ENCODE results near the gene PTPRT. TPM values are rescaled to one million over a fixed set of nuclear protein-coding genes. Genes with fewer than 3 reads are reported as not detected.

PTPRT gene
- total RNA-seq, 1 experiment from 2014 or later = 0.93 TPM

GRCh38 chr20:42628683-42629082, 561.0 kb downstream of the PTPRT start:
- Histone ChIP-seq H3K4me1 (no peaks in the 10 kb centered on the region), H3K36me3 (no peaks in the 10 kb centered on the region), H3K27me3 (peaks cover 7% of the 10 kb centered on the region; the same call in 1 of the 2 replicates), H3K4me3 (no peak overlapping the region), H3K27ac (no peak overlapping the region), H3K9me3 (replicated peaks) (no peaks in the 10 kb centered on the region)
- no peak for DNase-seq

DNA sequence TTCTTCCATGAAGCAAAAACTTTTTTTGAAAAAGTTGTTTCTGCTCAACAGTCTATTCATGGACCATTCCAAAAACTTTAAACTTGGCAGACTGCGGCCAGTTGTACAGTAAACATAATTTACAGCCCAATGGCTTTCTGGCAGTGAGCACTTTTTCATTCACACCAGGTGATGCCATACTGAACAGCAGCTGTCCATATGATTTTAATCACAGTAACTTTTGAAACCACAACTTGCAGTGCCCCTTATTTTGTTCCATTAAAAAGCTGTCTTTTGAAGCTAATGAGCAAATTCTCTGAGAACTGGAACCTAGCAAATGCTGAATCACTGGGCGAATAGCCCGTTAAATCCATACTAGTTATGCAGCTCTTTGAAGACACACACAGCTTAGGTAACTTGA, 576.6 kb downstream of the PTPRT start:
- peak; percentile 67 to 86 for DNase-seq
- Histone ChIP-seq H3K4me1 (peaks cover 17% of the 10 kb centered on the region), H3K9me3 (replicated peaks) (0 out of 2 replicates have a peak, but pooled peaks cover 7% of the 10 kb centered on the region), H3K27ac (peak overlapping the region; percentile 69), H3K36me3 (no peaks in the 10 kb centered on the region), H3K4me3 (no peak overlapping the region), H3K27me3 (no peaks in the 10 kb centered on the region)

GRCh38 chr20:42611889-42612837, 577.5 kb downstream of the PTPRT start:
- Histone ChIP-seq H3K4me1 (peaks cover 17% of the 10 kb centered on the region), H3K36me3 (no peaks in the 10 kb centered on the region), H3K27ac (peak overlapping the region; percentile 69), H3K4me3 (no peak overlapping the region), H3K9me3 (replicated peaks) (0 out of 2 replicates have a peak, but pooled peaks cover 7% of the 10 kb centered on the region), H3K27me3 (no peaks in the 10 kb centered on the region; the same call in 1 of the 2 replicates)
- peak; percentile 75 to 86 for DNase-seq

DNA sequence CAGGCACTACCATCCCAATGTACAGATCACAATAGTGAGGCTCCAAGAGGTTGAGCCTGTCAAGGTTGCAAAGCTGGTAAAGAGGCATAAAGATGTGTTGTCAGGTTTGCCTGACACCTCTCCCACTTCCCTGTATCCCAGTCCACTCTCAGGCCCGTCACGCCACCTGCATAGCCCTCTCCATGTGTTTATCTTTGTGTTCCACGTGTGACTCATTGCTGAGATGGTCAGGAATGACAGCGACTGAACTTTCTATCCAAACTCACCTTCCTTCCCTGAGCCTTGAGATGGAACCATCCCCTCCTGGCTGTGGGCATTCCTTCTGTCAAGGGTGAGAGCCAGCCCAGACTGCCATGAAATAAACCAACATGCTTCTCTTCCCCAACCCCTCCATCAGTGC, 578.3 kb downstream of the PTPRT start:
- Histone ChIP-seq H3K36me3 (no peaks in the 10 kb centered on the region), H3K9me3 (replicated peaks) (0 out of 2 replicates have a peak, but pooled peaks cover 7% of the 10 kb centered on the region), H3K4me1 (peaks cover 17% of the 10 kb centered on the region), H3K27ac (peak overlapping the region; percentile 69), H3K4me3 (no peak overlapping the region), H3K27me3 (no peaks in the 10 kb centered on the region; the same call in 1 of the 2 replicates)
- no peak for DNase-seq

DNA sequence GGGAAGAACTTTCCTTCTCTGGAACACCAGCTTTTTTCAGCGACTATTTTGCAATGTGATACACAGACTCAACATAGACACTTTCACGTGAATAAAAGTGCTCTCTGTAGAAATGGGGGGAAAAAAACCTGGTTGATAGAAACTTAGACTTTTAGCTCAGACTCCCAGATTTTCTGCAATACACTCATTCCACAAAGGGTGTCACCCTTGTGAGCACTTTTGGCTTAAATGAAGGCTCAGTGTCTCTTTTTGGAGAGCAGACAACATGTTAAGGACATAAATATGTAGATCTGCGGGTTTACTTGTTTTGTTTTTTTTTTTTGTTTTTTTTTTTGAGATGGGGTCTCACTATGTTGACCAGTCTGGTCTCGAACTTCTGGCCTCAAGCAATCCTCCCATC, 579.6 kb downstream of the PTPRT start:
- no peak overlapping the region for H3K4me3 ChIP-seq
- no peaks in the 10 kb centered on the region; the same call in 1 of the 2 replicates for H3K27me3 ChIP-seq
- H3K36me3 ChIP-seq = no peaks in the 10 kb centered on the region
- peaks cover 17% of the 10 kb centered on the region for H3K4me1 ChIP-seq
- 0 out of 2 replicates have a peak, but pooled peaks cover 7% of the 10 kb centered on the region for H3K9me3 ChIP-seq (replicated peaks)
- no peak overlapping the region for H3K27ac ChIP-seq
- no peak for DNase-seq

DNA sequence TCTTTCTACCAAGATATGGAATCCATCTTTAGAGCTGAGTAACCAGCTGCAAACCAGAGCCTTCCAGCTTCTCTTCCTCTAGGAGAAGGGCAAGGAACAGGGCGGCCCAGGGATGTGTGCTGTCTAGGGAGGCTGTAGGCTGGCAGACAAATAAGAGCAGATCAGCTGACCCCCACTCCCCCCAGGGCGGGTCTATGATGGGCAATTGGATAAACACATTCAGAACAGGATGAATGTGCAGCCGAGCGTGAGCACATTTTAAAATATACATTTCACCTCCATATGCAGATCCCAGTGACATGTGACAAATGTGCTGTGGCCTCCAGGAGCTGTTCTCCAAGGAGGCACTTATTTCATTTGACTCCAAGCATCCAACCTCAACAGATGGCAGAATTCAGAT, 580.1 kb downstream of the PTPRT start:
- Histone ChIP-seq H3K27ac (no peak overlapping the region), H3K27me3 (no peaks in the 10 kb centered on the region; the same call in 1 of the 2 replicates), H3K4me1 (peaks cover 17% of the 10 kb centered on the region), H3K36me3 (no peaks in the 10 kb centered on the region), H3K4me3 (no peak overlapping the region), H3K9me3 (replicated peaks) (0 out of 2 replicates have a peak, but pooled peaks cover 7% of the 10 kb centered on the region)
- DNase-seq = peak in 1 of 2 experiments; percentile 25

DNA sequence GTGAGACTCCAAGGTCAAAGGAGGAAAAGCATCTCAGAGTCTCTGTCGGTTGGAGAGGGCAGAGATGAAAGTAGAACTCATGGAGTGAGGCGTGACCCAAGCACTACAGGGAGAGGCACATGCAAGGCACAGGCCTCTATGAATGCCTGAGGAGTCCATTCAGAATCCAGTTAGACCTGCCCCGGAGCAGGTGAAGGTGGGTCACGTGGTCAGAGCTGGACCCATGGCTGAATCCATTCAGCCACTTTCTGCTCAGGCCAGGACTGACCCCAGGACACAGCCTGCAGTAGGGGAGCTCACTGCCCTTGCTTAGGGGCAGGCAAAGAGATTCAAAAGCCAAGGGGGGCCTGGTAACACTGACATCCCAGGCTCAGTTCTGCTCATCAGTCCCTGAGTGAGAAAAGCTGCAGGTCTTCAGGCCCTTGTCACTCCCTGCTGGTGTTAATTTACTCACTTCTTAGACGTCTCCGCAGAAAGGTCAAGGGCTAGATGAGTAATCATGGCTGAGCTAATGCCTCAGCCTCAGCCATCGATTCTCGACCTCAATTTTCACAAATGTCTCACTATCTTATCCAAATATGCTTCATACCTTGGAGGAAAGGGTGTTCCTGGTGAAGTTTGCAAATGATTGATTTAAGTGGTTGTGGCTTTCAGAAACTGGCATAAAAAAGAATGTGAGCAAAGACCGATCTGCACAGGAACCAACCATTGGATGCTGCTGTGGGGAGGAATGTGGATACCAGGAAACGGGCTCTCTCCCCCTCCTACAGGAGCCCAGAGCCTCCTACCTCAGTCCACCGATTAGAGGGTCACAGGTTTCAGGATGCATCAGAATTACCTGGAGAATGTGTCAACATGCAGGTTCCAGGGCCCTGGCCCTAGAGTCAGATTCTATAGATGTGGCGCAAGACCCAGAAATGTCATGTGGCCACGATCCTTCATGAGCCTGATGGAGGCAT, 584.4 kb downstream of the PTPRT start:
- Histone ChIP-seq H3K36me3 (no peaks in the 10 kb centered on the region), H3K27ac (no peak overlapping the region), H3K27me3 (no peaks in the 10 kb centered on the region; the same call in 1 of the 2 replicates), H3K9me3 (replicated peaks) (no peaks in the 10 kb centered on the region), H3K4me1 (no peaks in the 10 kb centered on the region), H3K4me3 (no peak overlapping the region)
- DNase-seq = no peak

GRCh38 chr20:42603655-42604054, 586.1 kb downstream of the PTPRT start:
- no peak for DNase-seq
- H3K27ac ChIP-seq = no peak overlapping the region
- H3K4me1 ChIP-seq = no peaks in the 10 kb centered on the region
- no peak overlapping the region for H3K4me3 ChIP-seq
- no peaks in the 10 kb centered on the region; the same call in 1 of the 2 replicates for H3K27me3 ChIP-seq
- H3K9me3 ChIP-seq (replicated peaks) = no peaks in the 10 kb centered on the region
- no peaks in the 10 kb centered on the region for H3K36me3 ChIP-seq

DNA sequence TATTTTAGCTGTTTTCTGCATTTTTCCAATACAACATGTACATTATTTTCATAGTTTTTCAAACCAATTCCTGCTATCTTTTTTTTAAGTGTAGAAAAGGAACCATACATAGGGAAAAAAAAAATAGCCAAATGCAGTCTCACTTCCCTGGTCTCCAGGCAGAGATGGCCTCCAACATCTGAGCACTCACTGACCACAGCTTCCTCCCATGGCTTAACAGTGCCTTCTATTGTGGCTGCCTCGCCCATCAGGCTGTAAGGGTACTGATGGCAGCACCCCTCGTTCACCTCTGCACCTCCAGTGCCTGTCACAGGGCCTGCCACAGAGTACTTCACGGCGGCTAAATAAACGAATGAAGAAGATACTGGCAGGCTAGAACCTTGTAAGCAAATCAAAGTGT, 591.1 kb downstream of the PTPRT start:
- peaks cover 5% of the 10 kb centered on the region; the same call in 1 of the 2 replicates for H3K27me3 ChIP-seq
- no peaks in the 10 kb centered on the region for H3K9me3 ChIP-seq (replicated peaks)
- no peaks in the 10 kb centered on the region for H3K36me3 ChIP-seq
- peak in 1 of 2 experiments; percentile 49 for DNase-seq
- peaks cover 11% of the 10 kb centered on the region for H3K4me1 ChIP-seq
- H3K27ac ChIP-seq = no peak overlapping the region
- no peak overlapping the region for H3K4me3 ChIP-seq

GRCh38 chr20:42595625-42596024, 594.1 kb downstream of the PTPRT start:
- DNase-seq = no peak

GRCh38 chr20:42594659-42595058, 595.0 kb downstream of the PTPRT start:
- no peaks in the 10 kb centered on the region for H3K9me3 ChIP-seq (replicated peaks)
- H3K27me3 ChIP-seq = peaks cover 5% of the 10 kb centered on the region; the same call in 1 of the 2 replicates

More at GRCh38 chr20:42595625-42596024, 594.1 kb downstream of the PTPRT start:
- Histone ChIP-seq H3K4me3 (no peak overlapping the region), H3K36me3 (no peaks in the 10 kb centered on the region), H3K9me3 (replicated peaks) (no peaks in the 10 kb centered on the region), H3K27ac (no peak overlapping the region), H3K27me3 (peaks cover 5% of the 10 kb centered on the region; the same call in 1 of the 2 replicates), H3K4me1 (peaks cover 13% of the 10 kb centered on the region)

DNA sequence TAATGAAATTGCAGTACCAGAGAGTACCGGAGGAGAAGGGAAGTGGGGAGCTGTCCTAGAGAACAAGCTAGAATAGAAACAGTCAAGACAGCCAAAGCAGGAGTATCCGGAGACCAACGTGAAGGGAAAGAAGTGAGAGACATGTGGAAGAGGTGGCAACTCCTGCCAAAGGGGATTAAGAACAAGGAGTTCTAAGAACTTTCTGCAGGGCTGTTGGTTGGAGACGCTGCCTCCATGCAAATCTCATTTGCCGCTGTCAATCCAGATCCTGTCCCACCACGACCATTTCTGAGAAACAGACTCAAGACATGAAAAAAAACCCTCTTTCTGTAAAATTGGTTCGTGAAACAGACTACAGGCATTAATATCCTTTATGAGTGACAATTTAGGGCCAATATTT, 595.7 kb downstream of the PTPRT start:
- no peaks in the 10 kb centered on the region for H3K9me3 ChIP-seq (replicated peaks)
- H3K4me3 ChIP-seq = no peak overlapping the region
- H3K4me1 ChIP-seq = peaks cover 13% of the 10 kb centered on the region
- H3K27ac ChIP-seq = no peak overlapping the region
- DNase-seq = peak in 1 of 2 experiments; percentile 60
- no peaks in the 10 kb centered on the region for H3K36me3 ChIP-seq
- peaks cover 5% of the 10 kb centered on the region; the same call in 1 of the 2 replicates for H3K27me3 ChIP-seq

More at GRCh38 chr20:42594659-42595058, 595.0 kb downstream of the PTPRT start:
- H3K4me3 ChIP-seq = no peak overlapping the region
- peaks cover 13% of the 10 kb centered on the region for H3K4me1 ChIP-seq
- no peak overlapping the region for H3K27ac ChIP-seq
- no peak for DNase-seq
- H3K36me3 ChIP-seq = no peaks in the 10 kb centered on the region

GRCh38 chr20:42589976-42590639, 599.6 kb downstream of the PTPRT start:
- DNase-seq = no peak
- Histone ChIP-seq H3K4me3 (no peak overlapping the region), H3K36me3 (no peaks in the 10 kb centered on the region), H3K27ac (no peak overlapping the region), H3K9me3 (replicated peaks) (no peaks in the 10 kb centered on the region), H3K27me3 (peaks cover 5% of the 10 kb centered on the region; the same call in 1 of the 2 replicates), H3K4me1 (peaks cover 13% of the 10 kb centered on the region)

DNA sequence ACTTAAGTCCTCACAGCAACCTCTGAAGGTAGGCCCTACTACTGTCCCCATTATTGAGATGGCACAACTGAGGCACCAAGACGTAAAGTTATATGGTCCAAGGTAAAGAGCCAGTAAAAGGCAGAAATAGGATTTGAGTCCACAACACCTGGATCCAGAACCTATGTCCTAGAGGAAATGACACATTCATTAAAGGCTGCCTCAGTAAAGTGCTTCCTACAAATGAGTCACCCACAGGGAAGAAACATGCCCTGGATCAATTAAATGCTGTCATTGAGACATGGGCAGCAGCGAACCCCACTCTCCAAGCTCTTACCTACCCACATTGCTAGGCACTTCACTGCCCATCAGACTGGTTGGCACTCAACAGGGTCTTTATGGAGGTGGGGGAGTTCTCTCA, 600.9 kb downstream of the PTPRT start:
- no peaks in the 10 kb centered on the region for H3K9me3 ChIP-seq (replicated peaks)

More for the DNA sequence above, 600.9 kb downstream of the PTPRT start:
- Histone ChIP-seq H3K4me1 (peaks cover 4% of the 10 kb centered on the region), H3K36me3 (no peaks in the 10 kb centered on the region), H3K4me3 (no peak overlapping the region), H3K27ac (no peak overlapping the region), H3K27me3 (no peaks in the 10 kb centered on the region)
- no peak for DNase-seq

Measured in SJCRH30 (cell line).